Astrocyte of the cerebellum (primary cell): ENCODE results near the gene CYFIP1.

ENCODE experiments used
- DNase-seq: peaks from one replicate; pipeline ENCODE4 v3.0.0-alpha.2; 2011; ENCODE audit warnings: low read depth
- H3K4me3 ChIP-seq: 2 replicates; pipeline ENCODE4 v1.5.1; 2011; ENCODE audit warnings: mild to moderate bottlenecking, low read depth, low read length, moderate library complexity
- in situ Hi-C: cut with HindIII; loops from 2 replicates; pipeline ENCODE4 v1.10.0; 2017; ENCODE audit warnings: low sequenced_read_pairs
- TF ChIP-seq, protein P1 (sequence below): IDR thresholded peaks from 2 replicates; pipeline ENCODE4 v1.5.1; 2012; ENCODE audit warnings: low read length, low read depth, moderate library complexity, mild to moderate bottlenecking; ENCODE audit errors: missing control alignments

Gene CYFIP1

DNA sequence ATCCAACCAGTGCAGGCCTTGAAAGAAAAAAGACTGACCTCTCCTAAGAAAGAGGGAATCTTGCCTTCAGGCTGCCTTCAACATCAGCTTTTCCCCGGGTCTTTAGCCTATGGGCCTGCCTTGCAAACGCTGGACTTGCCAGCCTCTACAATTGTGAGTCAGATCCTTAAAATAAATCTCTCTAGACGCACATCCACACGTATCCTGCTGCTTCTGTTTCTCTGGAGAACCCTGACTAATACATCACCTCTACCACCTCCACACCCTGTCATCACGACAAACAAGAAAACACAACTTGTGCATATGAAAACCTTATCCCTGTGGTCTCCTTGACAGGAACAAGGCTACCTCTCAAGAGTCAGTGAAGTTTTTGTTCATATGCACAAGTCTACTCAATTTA lies 11.8 kb downstream of the CYFIP1 start:
- TF ChIP-seq, protein P1, sequence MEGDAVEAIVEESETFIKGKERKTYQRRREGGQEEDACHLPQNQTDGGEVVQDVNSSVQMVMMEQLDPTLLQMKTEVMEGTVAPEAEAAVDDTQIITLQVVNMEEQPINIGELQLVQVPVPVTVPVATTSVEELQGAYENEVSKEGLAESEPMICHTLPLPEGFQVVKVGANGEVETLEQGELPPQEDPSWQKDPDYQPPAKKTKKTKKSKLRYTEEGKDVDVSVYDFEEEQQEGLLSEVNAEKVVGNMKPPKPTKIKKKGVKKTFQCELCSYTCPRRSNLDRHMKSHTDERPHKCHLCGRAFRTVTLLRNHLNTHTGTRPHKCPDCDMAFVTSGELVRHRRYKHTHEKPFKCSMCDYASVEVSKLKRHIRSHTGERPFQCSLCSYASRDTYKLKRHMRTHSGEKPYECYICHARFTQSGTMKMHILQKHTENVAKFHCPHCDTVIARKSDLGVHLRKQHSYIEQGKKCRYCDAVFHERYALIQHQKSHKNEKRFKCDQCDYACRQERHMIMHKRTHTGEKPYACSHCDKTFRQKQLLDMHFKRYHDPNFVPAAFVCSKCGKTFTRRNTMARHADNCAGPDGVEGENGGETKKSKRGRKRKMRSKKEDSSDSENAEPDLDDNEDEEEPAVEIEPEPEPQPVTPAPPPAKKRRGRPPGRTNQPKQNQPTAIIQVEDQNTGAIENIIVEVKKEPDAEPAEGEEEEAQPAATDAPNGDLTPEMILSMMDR: no peak
- H3K4me3 ChIP-seq: no peak overlapping the region
- DNase-seq: peak; percentile 76

DNA sequence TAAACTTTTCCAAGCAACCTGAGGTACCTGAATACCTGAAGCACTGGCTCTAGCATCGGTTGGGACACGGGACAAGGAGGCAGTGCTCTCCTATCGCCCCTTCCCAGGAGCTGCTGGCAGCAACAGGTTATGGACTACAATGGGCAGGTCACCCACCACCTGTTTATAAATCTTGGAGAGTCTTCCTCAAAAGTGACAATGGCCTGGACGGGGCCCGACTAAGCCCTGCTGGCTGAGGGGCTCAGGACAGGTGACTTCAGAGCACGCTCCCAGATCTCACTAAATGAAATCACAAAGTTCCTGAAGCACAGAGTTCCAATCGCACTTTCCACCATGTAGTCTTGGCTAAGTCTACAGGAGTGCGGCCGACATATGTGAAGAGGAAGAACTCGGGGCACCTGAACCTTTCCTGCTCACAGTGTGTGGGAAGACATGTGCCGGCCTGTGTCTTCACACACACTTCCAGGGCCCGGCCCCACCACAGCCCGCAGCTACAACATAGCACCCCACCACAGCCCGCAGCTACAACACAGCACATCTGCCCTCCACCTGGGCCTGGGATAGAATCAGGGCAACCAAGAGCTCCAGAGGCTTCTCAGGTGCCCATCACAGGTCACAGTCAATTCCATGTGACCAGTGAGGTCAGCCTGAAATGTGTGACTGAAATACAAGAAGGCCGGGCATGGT lies 12.9 kb downstream of the CYFIP1 start:
- in situ Hi-C loops: no loop called here
- no peak for DNase-seq
- TF ChIP-seq, protein P1: no peak
- H3K4me3 ChIP-seq: no peak overlapping the region

More for the DNA sequence above, 11.8 kb downstream of the CYFIP1 start:
- in situ Hi-C loops: no loop called here

DNA sequence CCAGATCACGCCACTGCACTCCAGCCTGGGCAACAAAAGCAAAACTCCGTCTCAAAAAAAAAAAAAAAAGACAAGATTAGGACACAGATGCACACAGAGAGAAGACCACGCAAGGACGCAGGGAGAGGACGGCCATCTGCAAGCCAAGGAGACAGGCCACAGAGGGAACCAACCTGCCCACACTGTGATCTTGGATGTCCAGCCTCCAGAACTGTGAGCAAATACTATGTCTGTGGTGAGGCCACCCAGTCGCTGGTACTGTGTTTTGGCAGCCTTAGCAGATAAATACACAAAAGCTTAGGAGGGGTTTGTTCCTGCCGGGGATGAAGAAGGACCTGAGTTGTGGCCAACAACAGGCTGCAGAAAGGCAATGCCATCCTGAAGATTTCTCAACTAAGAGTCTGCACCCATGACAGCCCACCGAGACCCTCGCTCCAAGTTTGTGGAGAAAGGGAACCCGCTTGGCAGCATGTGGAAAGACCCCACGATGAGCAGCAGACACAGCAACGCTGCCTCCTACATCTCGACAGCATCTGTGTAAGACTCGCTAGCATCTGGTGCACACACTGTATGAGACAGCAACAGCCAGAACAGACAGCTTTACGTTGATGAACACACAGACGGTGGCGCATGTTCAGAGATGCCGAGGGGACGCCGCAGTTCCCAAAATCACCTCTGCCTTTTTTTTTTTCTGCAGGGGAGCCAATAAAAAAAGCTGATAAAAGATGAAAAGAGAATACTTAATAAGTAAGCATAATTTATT lies 13.7 kb downstream of the CYFIP1 start:
- H3K4me3 ChIP-seq: no peak overlapping the region
- TF ChIP-seq, protein P1: no peak
- no peak for DNase-seq
- in situ Hi-C loops: no loop called here

DNA sequence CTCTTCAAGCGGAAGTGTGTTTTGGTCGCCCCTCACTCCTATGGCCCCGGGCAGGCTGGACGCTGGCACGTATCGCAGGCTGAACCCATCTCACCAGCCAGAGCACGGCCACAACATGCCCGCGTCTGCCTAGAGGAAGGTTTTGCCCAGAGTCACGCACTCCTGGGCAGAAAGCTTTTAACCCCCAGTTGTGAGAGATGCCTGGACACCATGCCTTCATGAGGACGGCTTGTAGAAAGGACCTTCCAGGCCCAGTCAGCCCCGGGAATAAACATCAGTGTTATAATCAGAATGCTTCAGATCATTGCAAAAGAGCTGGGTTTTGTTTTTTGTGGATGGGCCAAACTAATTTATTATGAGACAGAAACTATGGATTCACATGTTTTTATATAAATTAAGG lies 16.5 kb downstream of the CYFIP1 start:
- TF ChIP-seq, protein P1: no peak
- no peak overlapping the region for H3K4me3 ChIP-seq

DNA sequence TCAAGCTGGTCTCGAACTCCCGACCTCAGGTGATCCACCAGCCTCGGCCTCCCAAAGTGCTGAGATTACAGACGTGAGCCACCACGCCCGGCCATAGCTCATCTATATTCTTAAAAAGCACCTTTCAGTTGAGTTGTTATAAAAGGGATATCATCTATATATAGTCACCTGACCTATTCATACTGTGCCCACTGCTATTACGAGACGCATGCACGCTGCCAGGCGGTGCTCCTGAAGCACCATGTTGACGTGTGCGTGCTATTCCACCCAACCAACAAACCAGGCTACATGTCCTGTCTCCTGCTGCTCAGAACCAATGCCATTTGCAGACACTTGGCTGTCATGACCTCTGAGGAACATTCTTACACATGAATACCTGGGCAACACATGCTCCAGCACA lies 17.6 kb downstream of the CYFIP1 start:
- in situ Hi-C loops: no loop called here
- TF ChIP-seq, protein P1: no peak
- H3K4me3 ChIP-seq: no peak overlapping the region
- no peak for DNase-seq

More for the DNA sequence above, 16.5 kb downstream of the CYFIP1 start:
- in situ Hi-C loops: no loop called here
- no peak for DNase-seq

DNA sequence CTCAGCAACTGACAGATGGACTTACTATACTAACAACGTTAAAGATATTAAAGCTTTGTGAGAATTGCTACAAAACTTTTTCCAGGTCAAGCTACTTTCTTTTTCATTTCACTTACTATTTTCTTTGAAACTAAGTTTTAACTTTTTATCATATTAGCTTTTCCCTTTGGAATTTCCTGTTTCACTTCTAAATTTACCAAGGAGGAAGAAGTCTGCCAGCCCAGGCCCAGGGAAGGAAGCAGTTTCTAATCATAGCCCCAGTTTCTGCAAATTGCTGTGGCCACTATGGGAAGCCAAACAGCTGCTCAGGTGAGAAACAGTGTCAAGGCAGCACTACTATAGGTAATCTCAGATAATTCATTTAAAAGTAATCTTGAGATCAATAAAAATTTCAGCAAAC lies 18.4 kb downstream of the CYFIP1 start:
- no peak overlapping the region for H3K4me3 ChIP-seq
- in situ Hi-C loops: no loop called here
- TF ChIP-seq, protein P1: no peak
- no peak for DNase-seq
